Endothelial cell of hepatic sinusoid (primary cell): ENCODE results near the gene ROBO4.

Experiments used
- in situ Hi-C: cut with HindIII; loops from 2 replicates; pipeline ENCODE4 v1.10.0; 2017; ENCODE audit warnings: low sequenced_read_pairs

Gene ROBO4

DNA sequence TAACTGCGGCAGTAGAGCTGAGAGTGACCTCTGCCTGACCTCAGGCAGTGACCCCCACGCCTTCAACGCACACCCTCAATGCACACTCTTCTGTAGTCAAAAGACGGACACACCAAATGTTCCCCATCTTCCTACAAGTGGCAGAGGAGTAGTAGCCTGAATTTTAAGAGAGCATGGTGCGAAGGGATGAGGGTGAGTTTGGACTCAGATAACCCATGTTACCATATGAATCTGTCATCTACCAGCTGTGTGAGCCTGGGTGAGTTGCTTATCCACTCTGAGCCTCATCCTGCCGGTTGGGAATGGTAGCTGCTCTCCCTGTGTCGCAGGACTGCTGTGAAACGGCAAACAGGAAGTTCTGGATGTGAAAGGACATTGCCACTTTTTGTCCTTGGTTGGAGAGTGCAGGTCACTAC lies 53.0 kb downstream of the ROBO4 start:
- in situ Hi-C loops, result no loop called here

- in situ Hi-C loops, result no loop called here
Measured at GRCh38 chr11:124843616-124843910, 54.1 kb downstream of the ROBO4 start.

- in situ Hi-C loops, result no loop called here
Measured at GRCh38 chr11:124842305-124842704, 55.4 kb downstream of the ROBO4 start.

DNA sequence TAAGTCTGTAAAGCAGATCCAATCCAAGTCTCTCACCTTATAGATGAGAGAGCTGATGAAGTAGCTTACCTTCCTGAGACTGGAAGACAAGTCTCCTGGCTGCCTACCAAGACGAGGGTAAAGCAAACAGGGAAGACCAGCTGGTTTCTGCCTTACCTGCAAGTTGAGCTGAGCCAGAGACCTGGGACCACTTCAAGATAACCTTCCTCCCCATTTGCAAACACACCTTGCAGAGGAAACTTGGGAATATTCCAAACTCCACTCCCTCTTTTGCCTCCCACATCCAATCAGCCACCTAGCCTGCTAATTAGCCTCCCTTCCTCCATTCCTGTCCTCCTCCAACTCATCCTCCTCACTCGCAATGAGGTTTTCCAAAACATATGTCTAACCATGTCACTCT lies 55.8 kb downstream of the ROBO4 start:
- in situ Hi-C loops, result no loop called here

DNA sequence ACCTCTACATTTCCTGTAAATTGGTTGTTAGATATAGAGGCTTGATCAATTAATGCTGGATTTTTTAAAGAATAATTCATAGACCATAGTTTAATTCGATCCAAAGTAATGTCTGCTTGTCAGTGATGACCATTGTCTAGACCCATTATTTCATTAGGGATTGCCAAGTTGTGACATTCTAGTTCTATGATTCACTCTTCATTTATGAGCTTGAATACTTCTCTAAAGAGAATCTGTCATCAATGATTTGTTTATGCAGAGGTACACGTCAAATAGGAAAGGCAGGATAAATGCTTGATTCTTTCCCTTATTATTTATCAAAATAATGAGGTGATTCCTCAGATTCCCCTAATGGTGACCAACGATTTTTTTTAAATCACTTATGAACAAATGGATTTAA lies 56.5 kb downstream of the ROBO4 start:
- in situ Hi-C loops, result no loop called here

DNA sequence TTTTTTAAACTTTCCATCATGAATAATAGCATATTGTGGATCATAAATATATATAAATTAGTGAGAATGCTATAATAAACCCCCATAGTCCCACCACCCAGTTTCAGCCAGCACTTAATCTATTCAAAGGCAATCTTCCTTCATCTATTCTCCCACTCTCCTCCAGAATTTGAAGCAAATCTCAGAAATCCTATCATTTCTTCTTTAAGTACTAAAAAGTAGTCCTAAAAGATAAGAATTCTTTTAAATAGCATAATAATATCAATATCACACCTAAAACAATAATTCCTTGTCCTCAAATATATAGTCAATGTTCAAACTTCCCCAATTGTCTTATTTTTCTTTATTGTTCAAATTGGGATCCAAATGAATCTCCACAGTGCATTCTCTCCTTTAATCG lies 57.0 kb downstream of the ROBO4 start:
- in situ Hi-C loops, result no loop called here

DNA sequence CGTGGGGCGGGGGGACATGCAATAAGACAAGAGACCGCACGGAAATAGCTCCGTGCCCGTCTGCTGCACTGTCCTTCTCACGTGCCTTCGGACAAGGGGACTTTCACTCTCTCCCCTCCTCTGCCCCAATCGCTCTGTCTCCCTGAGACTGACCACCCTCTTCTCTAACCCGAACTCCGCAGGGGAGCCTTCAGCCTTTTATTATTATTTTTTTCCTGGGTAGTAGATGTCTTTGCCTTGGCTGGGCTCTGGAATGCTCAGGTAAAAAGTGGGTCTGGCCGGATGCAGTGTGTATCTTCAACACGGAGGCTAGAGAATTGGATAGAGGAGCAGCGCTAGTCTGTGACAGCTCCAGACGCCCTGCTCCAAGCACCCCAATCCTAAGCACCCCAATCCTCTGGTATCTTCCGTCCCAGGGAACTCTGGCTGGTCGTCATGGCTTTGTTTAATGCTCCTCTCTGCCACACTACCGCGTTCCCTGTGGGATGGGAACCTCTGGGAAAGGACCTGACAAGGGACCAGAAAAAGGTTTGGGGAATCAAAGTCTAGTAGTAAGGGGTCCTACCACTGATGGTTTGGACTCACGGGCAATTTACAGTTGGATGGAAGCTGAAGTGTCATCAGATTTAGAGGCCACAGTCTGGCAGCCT lies 57.6 kb downstream of the ROBO4 start:
- in situ Hi-C loops, result loop anchor here (5.0 kb wide), 1 partner anchor 193 kb away; no protein-coding TSS in a partner anchor

GRCh38 chr11:124839128-124839971 lies 58.3 kb downstream of the ROBO4 start:
- in situ Hi-C loops, result loop anchor here (5.0 kb wide), 1 partner anchor 192 kb away; no protein-coding TSS in a partner anchor

GRCh38 chr11:124838805-124839127 lies 58.9 kb downstream of the ROBO4 start:
- in situ Hi-C loops, result loop anchor here (5.0 kb wide), 1 partner anchor 191 kb away; no protein-coding TSS in a partner anchor

DNA sequence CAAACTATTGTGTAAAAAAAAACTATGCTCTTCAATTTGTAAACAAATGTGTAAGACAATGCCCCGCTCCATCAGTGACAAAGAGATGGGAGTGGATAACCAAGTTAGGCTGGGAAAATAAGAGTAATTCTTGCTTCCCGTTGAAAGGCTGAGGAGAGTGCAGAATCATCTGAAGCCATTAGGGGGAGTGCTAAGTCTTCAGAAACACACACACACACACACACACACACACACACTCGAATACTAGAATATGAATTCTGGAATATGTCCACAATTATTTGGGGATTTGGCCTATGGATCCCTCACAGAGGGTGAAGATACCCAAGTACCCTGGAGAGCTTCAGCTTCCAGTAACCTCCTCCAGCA lies 60.2 kb downstream of the ROBO4 start:
- in situ Hi-C loops, result loop anchor here (5.0 kb wide), 1 partner anchor 190 kb away; no protein-coding TSS in a partner anchor

- in situ Hi-C loops, result loop anchor here (5.0 kb wide), 1 partner anchor 189 kb away; no protein-coding TSS in a partner anchor
Measured at GRCh38 chr11:124835918-124836317, 61.7 kb downstream of the ROBO4 start.

GRCh38 chr11:124834526-124835180 lies 63.0 kb downstream of the ROBO4 start:
- in situ Hi-C loops, result loop anchor here (5.0 kb wide), 2 partner anchors 127 to 187 kb away; no protein-coding TSS in a partner anchor
